ENCODE data around the gene CDKAL1.
"Not testable (repeated sequence)": the region's sequence is repeated elsewhere in the genome, so short reads cannot be mapped to it uniquely, and the experiment has no call there.

CDKAL1 gene

DNA sequence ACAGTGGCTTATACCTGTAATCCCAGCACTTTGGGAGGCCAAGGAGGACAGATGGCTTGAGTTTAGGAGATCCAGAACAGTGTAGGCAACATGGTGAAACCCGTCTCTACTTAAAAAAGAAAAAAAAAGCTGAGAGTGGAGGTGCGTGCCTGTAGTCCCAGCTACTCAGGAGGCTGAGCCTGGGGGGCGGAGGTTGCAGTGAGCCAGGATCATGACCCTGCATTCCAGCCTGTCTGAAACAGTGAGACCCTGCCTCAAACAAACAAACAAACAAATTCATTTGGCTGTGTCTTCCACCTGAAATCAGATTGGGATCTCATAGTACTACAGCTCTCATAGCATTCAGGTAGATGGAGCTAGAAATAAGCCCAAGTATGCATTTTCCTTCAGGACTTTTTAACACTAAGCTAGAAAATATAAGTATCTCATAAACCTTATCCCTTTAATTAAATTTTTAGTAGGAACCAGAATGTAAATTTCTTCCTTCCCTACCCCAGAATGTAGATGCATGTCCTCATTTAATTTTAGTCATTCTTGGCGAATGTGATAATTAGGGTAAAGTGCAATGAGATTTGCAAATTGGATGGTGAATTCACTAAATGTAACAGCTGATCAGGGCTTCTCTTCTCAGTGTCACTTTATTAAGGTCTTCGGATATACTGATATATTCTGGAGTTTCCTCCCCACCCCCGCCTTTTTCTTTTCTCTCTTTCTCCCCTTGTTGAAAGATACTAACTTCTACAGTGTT, 190.4 kb downstream of the CDKAL1 start:
- Histone ChIP-seq H3K23ac (ENCODE audit: low read depth, low read length, poor library complexity) (no peak overlapping the region), H3K79me1 (ENCODE audit: low read depth, low read length) (no peaks in the 10 kb centered on the region), H3K4me3 (ENCODE audit: low read length in 2 of 2) (no peak overlapping the region), H2BK5ac (ENCODE audit: low read length) (no peak overlapping the region), H3K27ac (replicated peaks; ENCODE audit: low read length) (no peak overlapping the region), H2BK120ac (ENCODE audit: low read depth, low read length) (no peak overlapping the region), H3K4me2 (ENCODE audit: insufficient read depth, low read length, poor library complexity, severe bottlenecking) (no peak overlapping the region), H3K18ac (ENCODE audit: low read length) (no peak overlapping the region), H3K14ac (ENCODE audit: low read length) (no peak overlapping the region), H3K4ac (ENCODE audit: low read length) (no peak overlapping the region), H2BK12ac (ENCODE audit: low read length) (no peak overlapping the region), H3K36me3 (replicated peaks in 1 of 2; ENCODE audit: control insufficient read depth in 2 of 2, insufficient read depth in 2 of 2, low read length in 2 of 2) (no peaks in the 10 kb centered on the region), H3K4me1 (ENCODE audit: control insufficient read depth in 2 of 2, insufficient read depth in 1 of 2, low read depth in 1 of 2, low read length in 2 of 2) (no peaks in the 10 kb centered on the region), H4K8ac (ENCODE audit: low read depth, low read length) (no peak overlapping the region), H3K9me3 (replicated peaks in 1 of 2; ENCODE audit: control insufficient read depth in 2 of 2, insufficient read depth in 1 of 2, low read depth in 1 of 2, low read length in 2 of 2) (no peaks in the 10 kb centered on the region), H2AFZ (ENCODE audit: low read length) (no peak overlapping the region), H2AK5ac (ENCODE audit: low read depth, low read length) (no peak overlapping the region), H4K91ac (ENCODE audit: low read depth, low read length, poor library complexity) (no peak overlapping the region), H3K9ac (ENCODE audit: low read depth, low read length, poor library complexity) (no peak overlapping the region), H3K27me3 (ENCODE audit: control insufficient read depth in 3 of 3, insufficient read depth in 3 of 3, low read depth in 1 of 3, low read length in 3 of 3) (no peaks in the 10 kb centered on the region), H2BK15ac (ENCODE audit: low read length) (no peak overlapping the region)
- no peak for DNase-seq (ENCODE audit: low spot score)
- no CpG with 5 or more reads among the region's 6 CpGs for WGBS, 2 donors (ENCODE audit: extremely low coverage in 2 of 2, insufficient read length in 2 of 2, insufficient replicate concordance in 1 of 2)

DNA sequence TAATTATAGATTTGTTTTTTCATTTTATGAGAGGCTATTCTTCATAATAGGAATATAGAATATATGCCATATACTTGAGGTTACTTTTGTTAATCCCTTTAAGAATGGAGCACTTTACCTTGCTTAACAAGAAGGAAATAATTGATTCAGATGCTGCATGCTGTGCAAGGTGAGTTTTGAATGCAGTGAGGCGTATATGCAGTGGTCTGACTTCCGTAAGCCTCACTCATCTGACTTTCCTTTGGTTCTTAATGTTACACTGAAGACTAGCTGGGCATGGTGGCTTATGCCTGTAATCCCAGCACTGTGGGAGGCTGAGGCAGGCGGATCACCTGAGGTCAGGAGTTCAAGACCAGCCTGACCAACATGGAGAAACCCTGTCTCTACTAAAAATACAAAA, 191.0 kb downstream of the CDKAL1 start:
- H3K23ac ChIP-seq (ENCODE audit: low read depth, low read length, poor library complexity); DNase-seq (ENCODE audit: low spot score); H3K9me3 ChIP-seq (replicated peaks in 1 of 2; ENCODE audit: control insufficient read depth in 2 of 2, insufficient read depth in 1 of 2, low read depth in 1 of 2, low read length in 2 of 2); H2AFZ ChIP-seq (ENCODE audit: low read length); H3K4me3 ChIP-seq (ENCODE audit: low read length in 2 of 2); H3K79me1 ChIP-seq (ENCODE audit: low read depth, low read length); H2AK5ac ChIP-seq (ENCODE audit: low read depth, low read length); H2BK5ac ChIP-seq (ENCODE audit: low read length); H2BK120ac ChIP-seq (ENCODE audit: low read depth, low read length); H3K4me1 ChIP-seq (ENCODE audit: control insufficient read depth in 2 of 2, insufficient read depth in 1 of 2, low read depth in 1 of 2, low read length in 2 of 2); H3K27ac ChIP-seq (replicated peaks; ENCODE audit: low read length); H3K18ac ChIP-seq (ENCODE audit: low read length); H4K91ac ChIP-seq (ENCODE audit: low read depth, low read length, poor library complexity); H3K9ac ChIP-seq (ENCODE audit: low read depth, low read length, poor library complexity); H3K4me2 ChIP-seq (ENCODE audit: insufficient read depth, low read length, poor library complexity, severe bottlenecking); H2BK15ac ChIP-seq (ENCODE audit: low read length); H3K36me3 ChIP-seq (replicated peaks in 1 of 2; ENCODE audit: control insufficient read depth in 2 of 2, insufficient read depth in 2 of 2, low read length in 2 of 2); H4K8ac ChIP-seq (ENCODE audit: low read depth, low read length); H3K4ac ChIP-seq (ENCODE audit: low read length); H3K14ac ChIP-seq (ENCODE audit: low read length); H3K27me3 ChIP-seq (ENCODE audit: control insufficient read depth in 3 of 3, insufficient read depth in 3 of 3, low read depth in 1 of 3, low read length in 3 of 3); H2BK12ac ChIP-seq (ENCODE audit: low read length): not testable (repeated sequence)
- no CpG with 5 or more reads among the region's 3 CpGs for WGBS, 2 donors (ENCODE audit: extremely low coverage in 2 of 2, insufficient read length in 2 of 2, insufficient replicate concordance in 1 of 2)

DNA sequence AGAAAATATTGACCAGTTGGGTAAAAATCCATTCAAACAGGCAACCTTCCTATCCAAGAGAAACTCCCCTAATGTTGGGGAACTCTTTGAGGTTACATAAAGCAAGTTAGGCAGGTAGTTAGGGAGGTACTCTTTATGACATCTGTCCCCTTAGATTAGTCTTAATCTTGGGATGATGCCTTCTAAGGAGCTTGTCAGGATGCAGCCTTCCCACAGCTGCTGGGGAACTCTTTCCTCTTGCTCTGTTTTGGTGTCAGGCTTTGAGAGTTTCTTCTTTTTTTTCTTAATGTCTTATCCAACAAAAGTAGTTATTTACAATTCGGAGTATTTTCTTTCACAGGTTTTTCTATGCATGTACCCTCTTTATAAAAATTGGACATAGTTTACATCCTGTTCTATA, 194.8 kb downstream of the CDKAL1 start:
- no peak overlapping the region for H3K4ac ChIP-seq (ENCODE audit: low read length)
- H3K9me3 ChIP-seq (replicated peaks in 1 of 2; ENCODE audit: control insufficient read depth in 2 of 2, insufficient read depth in 1 of 2, low read depth in 1 of 2, low read length in 2 of 2): no peaks in the 10 kb centered on the region
- no peak overlapping the region for H3K4me2 ChIP-seq (ENCODE audit: insufficient read depth, low read length, poor library complexity, severe bottlenecking)
- H2BK120ac ChIP-seq (ENCODE audit: low read depth, low read length): no peak overlapping the region
- no peak overlapping the region for H3K23ac ChIP-seq (ENCODE audit: low read depth, low read length, poor library complexity)
- no peak overlapping the region for H4K91ac ChIP-seq (ENCODE audit: low read depth, low read length, poor library complexity)
- no peak overlapping the region for H3K18ac ChIP-seq (ENCODE audit: low read length)
- H2BK12ac ChIP-seq (ENCODE audit: low read length): no peak overlapping the region
- no peak overlapping the region for H3K14ac ChIP-seq (ENCODE audit: low read length)
- H3K36me3 ChIP-seq (replicated peaks in 1 of 2; ENCODE audit: control insufficient read depth in 2 of 2, insufficient read depth in 2 of 2, low read length in 2 of 2): no peaks in the 10 kb centered on the region
- H3K27ac ChIP-seq (replicated peaks; ENCODE audit: low read length): no peak overlapping the region
- no peak overlapping the region for H2AK5ac ChIP-seq (ENCODE audit: low read depth, low read length)
- H3K9ac ChIP-seq (ENCODE audit: low read depth, low read length, poor library complexity): no peak overlapping the region
- H2BK5ac ChIP-seq (ENCODE audit: low read length): no peak overlapping the region
- peaks cover 0 to 1% of the 10 kb centered on the region in 2 donors for H3K4me1 ChIP-seq (ENCODE audit: control insufficient read depth in 2 of 2, insufficient read depth in 1 of 2, low read depth in 1 of 2, low read length in 2 of 2)
- H3K4me3 ChIP-seq (ENCODE audit: low read length in 2 of 2): no peak overlapping the region
- DNase-seq (ENCODE audit: low spot score): no peak
- H4K8ac ChIP-seq (ENCODE audit: low read depth, low read length): no peak overlapping the region
- no peak overlapping the region for H2BK15ac ChIP-seq (ENCODE audit: low read length)
- no CpG with 5 or more reads among the region's 1 CpG for WGBS, 2 donors (ENCODE audit: extremely low coverage in 2 of 2, insufficient read length in 2 of 2, insufficient replicate concordance in 1 of 2)
- no peak overlapping the region for H2AFZ ChIP-seq (ENCODE audit: low read length)
- no peaks in the 10 kb centered on the region for H3K79me1 ChIP-seq (ENCODE audit: low read depth, low read length)
- no peaks in the 10 kb centered on the region for H3K27me3 ChIP-seq (ENCODE audit: control insufficient read depth in 3 of 3, insufficient read depth in 3 of 3, low read depth in 1 of 3, low read length in 3 of 3)

DNA sequence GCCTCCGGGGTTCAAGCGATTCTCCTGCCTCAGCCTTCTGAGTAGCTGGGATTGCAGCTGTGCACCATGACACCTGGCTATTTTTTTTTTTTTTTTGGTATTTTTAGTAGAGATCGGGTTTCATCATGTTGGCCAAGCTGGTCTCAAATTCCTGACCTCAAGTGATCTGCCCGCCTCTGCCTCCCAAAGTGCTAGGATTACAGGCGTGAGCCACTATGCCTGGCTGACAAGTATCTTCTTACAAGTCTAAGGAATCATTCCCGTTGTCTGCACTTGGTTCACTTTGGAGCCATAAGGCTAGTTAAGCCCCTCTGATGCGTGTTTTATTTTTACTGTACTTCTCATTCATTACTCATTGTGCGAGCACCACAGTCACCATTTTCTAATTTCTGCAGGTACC, 198.1 kb downstream of the CDKAL1 start:
- not testable (repeated sequence) for H3K9me3 ChIP-seq (replicated peaks in 1 of 2; ENCODE audit: control insufficient read depth in 2 of 2, insufficient read depth in 1 of 2, low read depth in 1 of 2, low read length in 2 of 2); H3K18ac ChIP-seq (ENCODE audit: low read length); H3K36me3 ChIP-seq (replicated peaks in 1 of 2; ENCODE audit: control insufficient read depth in 2 of 2, insufficient read depth in 2 of 2, low read length in 2 of 2); H2AFZ ChIP-seq (ENCODE audit: low read length); H3K23ac ChIP-seq (ENCODE audit: low read depth, low read length, poor library complexity); H2BK5ac ChIP-seq (ENCODE audit: low read length); H4K8ac ChIP-seq (ENCODE audit: low read depth, low read length); H3K9ac ChIP-seq (ENCODE audit: low read depth, low read length, poor library complexity); H2BK120ac ChIP-seq (ENCODE audit: low read depth, low read length); H3K4me1 ChIP-seq (ENCODE audit: control insufficient read depth in 2 of 2, insufficient read depth in 1 of 2, low read depth in 1 of 2, low read length in 2 of 2); H2BK12ac ChIP-seq (ENCODE audit: low read length); DNase-seq (ENCODE audit: low spot score); H4K91ac ChIP-seq (ENCODE audit: low read depth, low read length, poor library complexity); H2AK5ac ChIP-seq (ENCODE audit: low read depth, low read length); H3K4ac ChIP-seq (ENCODE audit: low read length); H3K4me3 ChIP-seq (ENCODE audit: low read length in 2 of 2); H3K79me1 ChIP-seq (ENCODE audit: low read depth, low read length); H2BK15ac ChIP-seq (ENCODE audit: low read length); H3K27me3 ChIP-seq (ENCODE audit: control insufficient read depth in 3 of 3, insufficient read depth in 3 of 3, low read depth in 1 of 3, low read length in 3 of 3); H3K4me2 ChIP-seq (ENCODE audit: insufficient read depth, low read length, poor library complexity, severe bottlenecking); H3K27ac ChIP-seq (replicated peaks; ENCODE audit: low read length); H3K14ac ChIP-seq (ENCODE audit: low read length)
- WGBS, 2 donors (ENCODE audit: extremely low coverage in 2 of 2, insufficient read length in 2 of 2, insufficient replicate concordance in 1 of 2): no CpG with 5 or more reads among the region's 8 CpGs

Data from neuronal stem cell (in vitro differentiated cells).